ENCODE measurements around the gene SLC34A1. TPM values are rescaled to one million over a fixed set of nuclear protein-coding genes. Genes with fewer than 3 reads are reported as not detected.

SLC34A1 gene
- polyA plus RNA-seq, 3 donors: not detected

DNA sequence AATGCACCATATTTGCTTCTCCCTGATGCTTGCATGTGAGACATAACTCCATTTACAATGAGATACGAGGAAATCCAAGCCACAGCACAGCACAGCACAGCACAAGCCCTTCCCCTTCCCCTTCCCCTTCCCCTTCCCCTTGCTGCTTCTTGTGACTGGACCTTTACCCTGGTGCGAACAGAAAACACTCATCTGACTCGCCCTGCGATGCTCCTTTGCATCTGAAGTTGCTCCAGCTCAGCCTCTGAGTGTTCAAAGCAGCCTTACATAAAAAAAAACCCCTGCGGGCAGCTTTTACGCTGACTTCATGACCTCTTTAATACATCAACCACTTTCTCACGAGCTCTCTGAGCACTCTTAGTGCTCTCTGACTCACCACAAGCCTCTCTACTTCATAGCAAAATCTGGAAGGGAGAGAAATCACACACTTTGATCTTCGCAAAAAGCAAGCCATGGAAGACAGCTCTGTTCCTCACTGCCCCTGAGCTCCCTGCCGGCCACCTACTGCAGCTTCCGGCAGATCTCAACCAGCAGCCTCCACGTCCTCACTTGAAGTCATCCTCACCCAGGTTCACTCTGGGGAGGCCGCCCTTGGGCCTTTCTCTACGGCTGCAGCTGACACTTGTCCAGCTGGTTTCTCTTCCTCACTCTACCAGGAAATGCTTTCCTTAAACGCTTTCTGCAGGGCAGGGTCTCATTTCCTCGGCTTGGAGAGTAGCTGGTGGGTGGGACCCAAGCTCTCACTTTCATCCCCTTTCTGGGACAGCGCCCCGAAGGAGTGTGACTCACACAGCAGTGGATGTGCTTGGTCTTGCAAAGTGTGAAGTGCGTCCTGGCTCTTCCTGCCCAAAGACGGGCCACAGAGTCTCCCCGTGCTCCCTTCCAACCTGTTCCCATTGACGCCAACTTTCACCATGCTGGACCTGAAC is 5.3 kb downstream of the SLC34A1 start:
- Histone ChIP-seq H3K9me3 (replicated peaks in 1 of 2; ENCODE audit: control insufficient read depth in 1 of 2, insufficient read depth in 1 of 2, low read length in 2 of 2) (no peaks in the 10 kb centered on the region), H3K79me2 (ENCODE audit: insufficient read depth, low read length) (no peaks in the 10 kb centered on the region), H3K9ac (ENCODE audit: insufficient read depth, low read length, poor library complexity, severe bottlenecking) (peak overlapping the region; percentile 53), H3K4me1 (ENCODE audit: control insufficient read depth in 1 of 2, insufficient read depth in 2 of 2, low read length in 2 of 2) (peaks cover 44 to 48% of the 10 kb centered on the region in 2 donors), H3K36me3 (replicated peaks in 1 of 2; ENCODE audit: control insufficient read depth in 1 of 2, insufficient read depth in 2 of 2, low read length in 2 of 2) (no peaks in the 10 kb centered on the region), H2AFZ (ENCODE audit: insufficient read depth, low read depth, low read length, poor library complexity, severe bottlenecking) (no peak overlapping the region), H3K27me3 (ENCODE audit: control insufficient read depth in 2 of 2, insufficient read depth in 2 of 2, low read length in 2 of 2) (no peaks in the 10 kb centered on the region), H3K27ac (ENCODE audit: low read depth in 1 of 2, low read length in 2 of 2) (peak overlapping the region; percentile 55 to 85), H3K4me3 (replicated peaks in 1 of 3; ENCODE audit: low read depth in 2 of 3, low read length in 3 of 3) (peak overlapping the region in 1 of 3 experiments; percentile 48), H3K4me2 (replicated peaks; ENCODE audit: extremely low read depth, low read length, poor library complexity, severe bottlenecking) (peak overlapping the region; percentile 58), H4K20me1 (ENCODE audit: insufficient read depth, low read length) (no peaks in the 10 kb centered on the region)
- WGBS (ENCODE audit: insufficient coverage): 34% methylated on average over 8 of the region's 21 CpGs
- Mint-ChIP-seq H3K27me3 (ENCODE audit: low read depth in 3 of 3) (peaks cover 8 to 16% (median 12%) of the 10 kb centered on the region in 3 donors), H3K4me1 (peaks cover 55% of the 10 kb centered on the region), H3K27ac (peak overlapping the region; percentile 73 to 97 (median 91)), H3K9me3 (no peaks in the 10 kb centered on the region), H3K36me3 (no peaks in the 10 kb centered on the region), H3K4me3 (peak overlapping the region in 1 of 2 donors; percentile 48)
- TF ChIP-seq, protein P1, sequence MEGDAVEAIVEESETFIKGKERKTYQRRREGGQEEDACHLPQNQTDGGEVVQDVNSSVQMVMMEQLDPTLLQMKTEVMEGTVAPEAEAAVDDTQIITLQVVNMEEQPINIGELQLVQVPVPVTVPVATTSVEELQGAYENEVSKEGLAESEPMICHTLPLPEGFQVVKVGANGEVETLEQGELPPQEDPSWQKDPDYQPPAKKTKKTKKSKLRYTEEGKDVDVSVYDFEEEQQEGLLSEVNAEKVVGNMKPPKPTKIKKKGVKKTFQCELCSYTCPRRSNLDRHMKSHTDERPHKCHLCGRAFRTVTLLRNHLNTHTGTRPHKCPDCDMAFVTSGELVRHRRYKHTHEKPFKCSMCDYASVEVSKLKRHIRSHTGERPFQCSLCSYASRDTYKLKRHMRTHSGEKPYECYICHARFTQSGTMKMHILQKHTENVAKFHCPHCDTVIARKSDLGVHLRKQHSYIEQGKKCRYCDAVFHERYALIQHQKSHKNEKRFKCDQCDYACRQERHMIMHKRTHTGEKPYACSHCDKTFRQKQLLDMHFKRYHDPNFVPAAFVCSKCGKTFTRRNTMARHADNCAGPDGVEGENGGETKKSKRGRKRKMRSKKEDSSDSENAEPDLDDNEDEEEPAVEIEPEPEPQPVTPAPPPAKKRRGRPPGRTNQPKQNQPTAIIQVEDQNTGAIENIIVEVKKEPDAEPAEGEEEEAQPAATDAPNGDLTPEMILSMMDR (IDR thresholded peaks at IDR 0.05): no peak
- DNase-seq: peak; percentile 73 to 88 (median 75)
- intact Hi-C loops (cut with micrococcal nuclease): loop anchor here (2.0 to 5.0 kb wide), 3 partner anchors 38 to 113 kb away; partner anchors contain the start of gene GRK6 (in 1 of the 2)

DNA sequence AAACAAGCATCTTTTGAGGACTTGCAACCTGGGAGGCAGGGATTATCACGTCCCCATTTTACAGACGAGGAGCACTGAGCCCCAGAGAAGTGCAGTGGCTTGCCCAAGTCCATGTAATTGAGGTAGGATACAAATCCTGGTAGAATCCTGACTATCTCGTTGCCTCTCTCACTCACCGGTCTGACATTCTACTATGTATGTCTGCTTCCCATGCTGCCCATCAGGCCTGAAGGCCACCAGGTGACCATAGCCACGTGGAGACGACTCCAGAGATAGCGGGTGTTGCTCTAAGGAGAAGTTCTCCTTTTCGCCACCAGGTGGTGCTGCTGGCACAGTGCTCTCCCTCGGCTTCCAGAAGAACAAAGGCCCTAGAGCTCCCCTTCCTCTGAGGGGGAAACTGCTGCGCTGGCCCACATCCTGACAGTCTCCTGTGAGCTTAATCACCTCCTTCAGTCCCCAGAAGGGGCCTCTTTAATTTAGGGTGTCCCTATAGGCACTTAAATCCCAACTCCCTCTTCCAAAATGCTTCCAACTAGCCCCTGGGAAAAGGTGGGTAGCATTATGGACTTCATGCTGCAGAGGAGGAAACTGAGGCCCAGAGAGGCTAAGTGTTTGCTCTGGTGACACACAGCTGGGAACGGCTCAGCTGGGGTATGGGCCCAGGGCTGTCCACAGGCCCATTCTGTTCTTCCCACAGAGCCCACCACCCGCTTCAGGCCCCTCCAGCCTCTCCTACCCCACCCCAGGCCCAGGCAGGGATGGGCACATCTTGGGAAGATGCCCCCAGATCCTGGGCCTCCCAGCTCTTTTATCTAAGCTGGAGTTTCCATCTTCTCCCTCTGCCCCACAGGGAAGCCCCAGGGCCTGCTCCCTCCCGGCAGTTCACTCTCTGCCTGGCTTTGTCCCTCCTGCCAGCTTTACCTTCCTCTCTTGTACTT is 6.4 kb downstream of the SLC34A1 start:
- TF ChIP-seq, protein P1 (IDR thresholded peaks at IDR 0.05): peak; percentile 99
- Histone ChIP-seq H2AFZ (ENCODE audit: insufficient read depth, low read depth, low read length, poor library complexity, severe bottlenecking) (no peak overlapping the region), H3K27ac (ENCODE audit: low read depth in 1 of 2, low read length in 2 of 2) (peak overlapping the region; percentile 55 to 85), H3K4me3 (replicated peaks in 1 of 3; ENCODE audit: low read depth in 2 of 3, low read length in 3 of 3) (peak overlapping the region in 1 of 3 experiments; percentile 48), H4K20me1 (ENCODE audit: insufficient read depth, low read length) (no peaks in the 10 kb centered on the region), H3K36me3 (replicated peaks in 1 of 2; ENCODE audit: control insufficient read depth in 1 of 2, insufficient read depth in 2 of 2, low read length in 2 of 2) (no peaks in the 10 kb centered on the region), H3K4me2 (replicated peaks; ENCODE audit: extremely low read depth, low read length, poor library complexity, severe bottlenecking) (peak overlapping the region; percentile 58), H3K9ac (ENCODE audit: insufficient read depth, low read length, poor library complexity, severe bottlenecking) (no peak overlapping the region), H3K4me1 (ENCODE audit: control insufficient read depth in 1 of 2, insufficient read depth in 2 of 2, low read length in 2 of 2) (peaks cover 44 to 48% of the 10 kb centered on the region in 2 donors), H3K79me2 (ENCODE audit: insufficient read depth, low read length) (no peaks in the 10 kb centered on the region), H3K27me3 (ENCODE audit: control insufficient read depth in 2 of 2, insufficient read depth in 2 of 2, low read length in 2 of 2) (no peaks in the 10 kb centered on the region), H3K9me3 (replicated peaks in 1 of 2; ENCODE audit: control insufficient read depth in 1 of 2, insufficient read depth in 1 of 2, low read length in 2 of 2) (no peaks in the 10 kb centered on the region)
- no peaks in the 10 kb centered on the region for H3K36me3 Mint-ChIP-seq
- DNase-seq: peak; percentile 83 to 87 (median 83)
- peaks cover 52% of the 10 kb centered on the region for H3K4me1 Mint-ChIP-seq
- no peaks in the 10 kb centered on the region for H3K9me3 Mint-ChIP-seq
- H3K27ac Mint-ChIP-seq: peak overlapping the region; percentile 73 to 97 (median 91)
- WGBS (ENCODE audit: insufficient coverage): 68% methylated on average over 4 of the region's 13 CpGs
- peak overlapping the region; percentile 48 to 55 for H3K4me3 Mint-ChIP-seq
- peaks cover 3 to 10% (median 8%) of the 10 kb centered on the region in 3 donors for H3K27me3 Mint-ChIP-seq (ENCODE audit: low read depth in 3 of 3)
- intact Hi-C loops (cut with micrococcal nuclease): loop anchor here (2.0 to 5.0 kb wide), 3 partner anchors 37 to 112 kb away; partner anchors contain the start of gene GRK6 (in 1 of the 2)

All from CD14-positive monocyte (primary cell).